GM12873 (cell line): ENCODE measurements around the gene LOXHD1.

ENCODE experiments used
- TF ChIP-seq, protein P1 (sequence below): IDR thresholded peaks from 2 replicates; pipeline ENCODE4 v1.5.1; 2012; ENCODE audit warnings: low read depth, mild to moderate bottlenecking, moderate library complexity, low read length, control low read depth; ENCODE audit not compliant: insufficient read depth; ENCODE audit errors: missing control alignments

LOXHD1 gene

DNA sequence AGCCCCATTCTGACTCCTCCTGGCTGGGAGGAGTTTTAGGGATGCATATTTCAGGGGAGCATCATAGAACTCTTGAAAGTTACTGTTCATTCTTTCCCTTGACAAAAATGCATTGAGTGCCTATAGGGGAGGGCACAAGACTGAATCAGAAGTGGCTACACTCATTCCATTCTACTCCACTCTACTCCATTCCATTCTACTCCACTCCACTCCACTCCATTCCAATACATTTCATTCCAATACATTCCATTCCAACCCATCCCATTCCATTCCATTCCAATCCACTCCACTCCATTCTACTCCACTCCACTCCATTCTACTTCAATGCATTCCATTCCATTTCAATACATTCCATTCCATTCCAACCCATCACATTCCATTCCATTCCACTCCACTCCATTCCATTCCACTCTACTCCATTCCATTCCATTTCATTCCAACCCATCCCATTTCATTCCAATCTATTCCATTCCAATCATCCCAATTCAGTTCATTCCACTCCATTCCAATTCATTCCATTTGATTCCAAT, 110.8 kb downstream of the LOXHD1 start:
- TF ChIP-seq, protein P1, sequence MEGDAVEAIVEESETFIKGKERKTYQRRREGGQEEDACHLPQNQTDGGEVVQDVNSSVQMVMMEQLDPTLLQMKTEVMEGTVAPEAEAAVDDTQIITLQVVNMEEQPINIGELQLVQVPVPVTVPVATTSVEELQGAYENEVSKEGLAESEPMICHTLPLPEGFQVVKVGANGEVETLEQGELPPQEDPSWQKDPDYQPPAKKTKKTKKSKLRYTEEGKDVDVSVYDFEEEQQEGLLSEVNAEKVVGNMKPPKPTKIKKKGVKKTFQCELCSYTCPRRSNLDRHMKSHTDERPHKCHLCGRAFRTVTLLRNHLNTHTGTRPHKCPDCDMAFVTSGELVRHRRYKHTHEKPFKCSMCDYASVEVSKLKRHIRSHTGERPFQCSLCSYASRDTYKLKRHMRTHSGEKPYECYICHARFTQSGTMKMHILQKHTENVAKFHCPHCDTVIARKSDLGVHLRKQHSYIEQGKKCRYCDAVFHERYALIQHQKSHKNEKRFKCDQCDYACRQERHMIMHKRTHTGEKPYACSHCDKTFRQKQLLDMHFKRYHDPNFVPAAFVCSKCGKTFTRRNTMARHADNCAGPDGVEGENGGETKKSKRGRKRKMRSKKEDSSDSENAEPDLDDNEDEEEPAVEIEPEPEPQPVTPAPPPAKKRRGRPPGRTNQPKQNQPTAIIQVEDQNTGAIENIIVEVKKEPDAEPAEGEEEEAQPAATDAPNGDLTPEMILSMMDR, result no peak

DNA sequence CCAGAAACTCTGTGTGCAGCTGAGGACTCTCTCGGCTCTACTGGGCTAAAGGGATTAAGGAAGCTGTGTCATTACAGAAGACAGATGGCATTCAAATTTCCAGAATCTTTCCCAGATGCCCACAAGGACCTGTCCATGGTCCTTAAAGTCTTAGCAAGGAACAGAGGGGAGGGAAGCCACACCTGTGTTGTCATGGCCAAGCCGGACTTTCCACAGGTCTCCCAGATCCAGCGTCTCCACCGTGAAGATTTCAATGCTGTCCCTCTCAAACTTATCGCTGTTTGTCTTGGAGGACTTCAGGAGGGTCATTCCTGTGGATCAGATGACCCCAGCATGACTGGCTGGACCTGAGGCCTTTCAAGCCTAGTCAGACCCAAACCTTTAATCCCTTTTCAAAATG, 114.5 kb downstream of the LOXHD1 start:
- TF ChIP-seq, protein P1, result no peak

DNA sequence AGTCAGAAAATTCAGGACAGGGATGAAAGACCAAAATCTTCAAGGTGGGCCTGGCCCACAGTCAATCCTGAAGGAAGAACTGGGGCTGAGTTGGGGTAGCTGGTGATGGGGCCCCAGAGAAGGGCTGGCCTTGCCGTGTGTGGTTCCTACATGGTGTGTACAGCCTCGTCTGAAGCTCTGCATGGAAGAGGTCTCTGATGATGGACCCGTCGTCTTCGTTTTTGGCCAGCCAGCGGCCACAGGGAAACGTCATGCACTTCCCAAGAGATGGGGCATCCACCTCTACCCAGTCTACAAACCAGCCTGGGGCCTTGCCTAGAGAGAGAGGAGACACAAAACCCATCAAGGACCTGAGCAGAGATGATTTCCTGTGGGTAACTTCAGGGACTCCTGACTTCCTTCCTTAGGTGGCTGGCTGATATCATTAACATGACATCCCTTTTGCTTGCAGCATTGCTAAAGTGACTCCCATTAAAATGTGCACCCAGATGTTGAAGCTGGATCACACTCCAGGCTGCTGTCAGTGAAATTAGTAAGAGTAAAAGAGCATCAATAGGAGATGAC, 115.3 kb downstream of the LOXHD1 start:
- TF ChIP-seq, protein P1, result no peak

DNA sequence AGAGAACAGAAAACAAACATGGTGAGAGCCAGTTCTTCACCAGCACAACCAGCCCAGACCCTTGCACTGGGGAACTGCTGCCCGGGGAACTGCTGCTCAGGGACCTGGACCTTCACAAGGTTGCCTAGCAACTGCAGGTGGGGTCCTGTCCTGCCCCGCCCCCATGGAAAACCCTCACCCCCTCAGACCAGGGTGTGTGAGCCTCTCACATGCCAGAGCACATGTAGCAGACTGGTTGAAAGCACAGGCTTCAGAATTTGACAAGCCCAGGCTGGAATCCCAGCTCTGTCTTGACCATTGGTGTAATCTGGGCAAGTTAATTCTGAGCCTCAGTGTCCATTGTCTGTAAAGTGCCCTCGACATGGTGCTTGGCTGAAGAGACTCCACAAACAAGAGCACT, 118.6 kb downstream of the LOXHD1 start:
- TF ChIP-seq, protein P1, result no peak

DNA sequence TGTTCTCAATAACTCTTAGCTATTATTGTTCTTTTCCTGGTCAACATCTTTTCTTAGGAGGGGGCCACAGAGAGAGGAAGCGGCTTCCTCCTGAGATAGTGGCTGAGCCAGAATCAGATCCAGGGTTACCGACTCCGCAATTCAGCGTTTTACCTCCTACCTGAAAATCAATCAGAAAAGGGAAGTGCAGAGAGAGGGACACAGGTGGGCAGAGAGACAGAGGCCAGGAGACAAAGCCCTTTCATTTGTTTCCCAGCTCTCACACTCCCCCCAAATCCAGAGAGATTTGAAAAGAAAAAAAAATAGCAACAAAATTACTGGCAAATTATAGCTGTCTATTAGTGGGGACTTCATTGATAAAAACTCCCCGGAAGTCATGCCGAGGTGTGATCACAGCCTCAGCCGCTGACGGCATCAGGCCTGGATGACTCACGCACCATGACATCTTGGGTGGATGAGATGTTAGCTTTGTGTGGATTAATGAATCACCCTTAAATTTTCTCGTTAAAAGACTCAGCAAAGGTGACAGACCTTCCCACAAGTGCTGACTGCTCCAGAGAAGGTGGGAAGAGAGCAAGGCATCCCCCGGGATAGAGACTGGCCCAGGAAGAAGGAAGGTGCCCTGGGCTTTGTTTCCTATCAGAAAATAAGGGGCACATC, 120.7 kb downstream of the LOXHD1 start:
- TF ChIP-seq, protein P1, result no peak

DNA sequence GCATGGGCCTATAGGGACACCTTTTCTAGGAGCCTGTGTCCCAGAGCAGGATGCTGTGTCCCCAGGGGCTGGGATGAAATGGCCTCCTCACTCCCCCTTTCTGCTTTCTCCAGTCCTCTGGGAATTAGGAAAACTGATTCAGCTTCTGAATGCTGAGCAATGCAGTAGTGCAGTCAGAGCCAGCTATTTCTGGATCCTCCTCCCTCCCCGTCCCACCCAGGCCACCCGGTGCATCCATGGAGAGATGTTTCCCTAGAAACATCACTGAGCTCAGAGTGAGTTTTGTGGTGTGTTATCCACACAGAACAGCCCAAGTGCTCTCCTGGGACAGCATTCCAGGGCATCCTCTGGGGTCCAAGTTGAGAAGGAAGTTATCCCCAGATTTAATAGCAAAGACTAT, 125.5 kb downstream of the LOXHD1 start:
- TF ChIP-seq, protein P1, result no peak

DNA sequence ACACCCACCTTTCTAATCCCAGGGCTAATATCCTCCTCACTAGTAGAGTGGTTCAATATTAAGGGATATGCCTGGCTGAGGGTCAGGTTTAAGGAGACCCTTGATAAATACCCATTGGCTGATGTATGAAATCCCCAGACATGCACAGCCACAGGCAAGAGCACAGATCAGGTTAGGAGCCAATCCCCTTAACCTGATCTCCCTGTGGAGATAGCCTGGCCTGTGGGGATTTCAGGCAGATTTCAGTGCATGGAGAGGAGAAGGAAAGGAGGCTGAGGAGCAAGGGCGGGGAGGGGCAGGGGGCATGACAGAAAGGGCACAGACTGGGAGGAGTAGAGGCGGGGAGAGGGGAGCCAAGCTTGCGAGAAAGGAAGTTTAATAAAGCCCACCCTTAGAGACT, 129.0 kb downstream of the LOXHD1 start:
- TF ChIP-seq, protein P1, result no peak
